GM18868 (cell line): ENCODE data around the gene TMEM163.
"Not testable (repeated sequence)": the region's sequence is repeated elsewhere in the genome, so short reads cannot be mapped to it uniquely, and the experiment has no call there.

Source experiments
- ATAC-seq: cut with Tn5 transposase; IDR thresholded peaks from one replicate; pipeline ENCODE4 v1.9.1; 2021; ENCODE audit warnings: mild to moderate bottlenecking, moderate library complexity; ENCODE audit not compliant: unreplicated experiment

Gene TMEM163

DNA sequence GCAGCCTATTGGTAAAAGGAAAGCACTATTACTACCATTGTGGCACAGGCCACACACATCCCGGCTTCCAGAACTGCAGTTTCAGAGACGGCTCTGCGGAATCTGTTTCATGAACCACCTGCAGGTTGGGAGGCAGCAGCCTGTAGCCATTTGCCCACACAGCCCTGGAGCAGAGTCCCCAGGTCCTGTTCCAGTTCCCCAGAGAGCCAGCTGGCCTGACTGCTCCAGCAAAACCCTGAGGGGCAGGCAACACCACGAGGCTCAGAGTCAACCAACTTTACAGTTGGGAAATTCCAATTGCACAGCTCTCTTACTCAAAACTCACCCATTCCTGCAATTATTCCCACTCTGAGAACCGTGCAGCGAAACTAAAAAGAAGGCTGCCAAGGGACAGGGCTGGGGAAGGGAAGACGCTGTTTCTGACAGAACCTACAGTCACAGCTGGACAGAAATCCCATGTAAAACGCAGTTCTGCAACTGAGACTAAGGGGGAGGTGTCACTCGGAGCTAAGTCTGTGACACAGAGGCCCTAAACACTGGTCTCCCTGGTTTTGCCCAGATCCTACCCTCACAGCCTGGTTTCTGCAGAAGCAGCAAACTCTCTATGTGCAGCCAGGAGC is 219.4 kb downstream of the TMEM163 start:
- no peak for ATAC-seq

- ATAC-seq: no peak
These were observed 220.1 kb downstream of the TMEM163 start for GRCh38 chr2:134498654-134499053.

DNA sequence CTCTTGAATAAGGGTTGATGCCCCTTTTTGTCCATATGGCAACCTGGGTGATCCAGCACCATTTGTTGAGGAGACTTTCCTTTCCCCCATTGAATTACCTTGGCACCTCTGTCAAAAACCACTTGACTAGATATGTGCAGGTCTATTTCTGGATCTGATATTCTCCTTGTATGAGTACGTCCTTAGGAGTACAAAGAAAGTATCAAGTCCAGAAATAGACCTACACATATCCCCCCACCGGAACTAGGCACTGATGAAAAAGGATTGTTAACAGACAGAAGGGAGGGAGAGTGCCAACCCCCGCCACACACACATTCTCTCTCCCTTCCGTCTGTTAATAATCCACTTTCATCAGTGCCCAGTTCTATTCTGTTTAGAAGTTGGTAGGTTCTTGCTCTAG is 225.0 kb downstream of the TMEM163 start:
- ATAC-seq: no peak

DNA sequence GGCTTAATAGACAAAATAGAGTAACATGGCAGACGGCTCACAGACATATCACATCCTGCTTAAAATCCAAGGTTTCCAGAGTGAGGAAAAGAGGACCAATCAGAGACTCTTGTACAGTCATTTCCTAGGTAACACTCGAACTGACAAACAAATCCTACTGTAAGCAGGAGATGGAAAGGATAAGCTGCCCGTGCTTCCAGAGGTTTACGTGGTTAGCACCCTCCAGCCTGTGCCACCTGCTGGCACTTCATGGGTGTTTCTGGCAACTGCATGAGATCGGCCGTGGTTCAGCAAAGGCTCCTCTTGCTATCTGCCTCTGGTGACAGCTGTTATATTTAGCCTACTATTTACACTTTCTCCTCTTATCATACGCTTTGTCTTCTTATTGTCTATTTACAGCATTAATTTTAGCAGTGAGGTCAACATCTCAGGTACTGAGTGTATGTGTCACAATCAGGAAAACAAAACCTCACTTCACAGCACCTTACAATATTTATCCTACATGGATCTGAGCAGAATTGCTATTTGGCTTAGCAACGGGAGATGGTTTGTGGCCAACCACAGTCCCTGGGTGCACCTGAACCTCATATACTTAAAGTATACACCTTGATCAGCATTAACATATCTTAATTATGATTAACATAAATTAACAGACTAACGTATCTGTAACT is 226.9 kb downstream of the TMEM163 start:
- no peak for ATAC-seq

- no peak for ATAC-seq
These were observed 227.8 kb downstream of the TMEM163 start for GRCh38 chr2:134491022-134491421.

DNA sequence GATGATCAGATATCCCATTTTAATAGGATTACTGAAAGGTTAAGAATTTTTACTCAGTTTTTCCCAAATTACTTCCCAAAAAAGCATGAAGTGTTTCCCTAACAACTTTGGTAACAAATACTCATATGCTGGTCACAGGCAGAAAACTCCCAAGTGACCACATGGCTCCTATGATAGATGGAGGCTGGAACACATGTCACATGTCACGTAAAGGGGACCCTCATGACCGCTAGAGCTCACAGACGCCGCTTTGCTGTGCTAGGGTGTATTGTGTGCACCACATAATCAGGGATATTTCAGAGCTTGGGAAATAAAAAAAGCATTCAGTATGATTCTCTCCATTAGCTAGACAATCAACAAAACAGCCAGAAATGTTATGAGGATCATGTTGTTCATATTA is 228.2 kb downstream of the TMEM163 start:
- no peak for ATAC-seq

- no peak for ATAC-seq
These were observed 228.9 kb downstream of the TMEM163 start for GRCh38 chr2:134489732-134490384.

- no peak for ATAC-seq
These were observed 235.9 kb downstream of the TMEM163 start for GRCh38 chr2:134482766-134483340.

DNA sequence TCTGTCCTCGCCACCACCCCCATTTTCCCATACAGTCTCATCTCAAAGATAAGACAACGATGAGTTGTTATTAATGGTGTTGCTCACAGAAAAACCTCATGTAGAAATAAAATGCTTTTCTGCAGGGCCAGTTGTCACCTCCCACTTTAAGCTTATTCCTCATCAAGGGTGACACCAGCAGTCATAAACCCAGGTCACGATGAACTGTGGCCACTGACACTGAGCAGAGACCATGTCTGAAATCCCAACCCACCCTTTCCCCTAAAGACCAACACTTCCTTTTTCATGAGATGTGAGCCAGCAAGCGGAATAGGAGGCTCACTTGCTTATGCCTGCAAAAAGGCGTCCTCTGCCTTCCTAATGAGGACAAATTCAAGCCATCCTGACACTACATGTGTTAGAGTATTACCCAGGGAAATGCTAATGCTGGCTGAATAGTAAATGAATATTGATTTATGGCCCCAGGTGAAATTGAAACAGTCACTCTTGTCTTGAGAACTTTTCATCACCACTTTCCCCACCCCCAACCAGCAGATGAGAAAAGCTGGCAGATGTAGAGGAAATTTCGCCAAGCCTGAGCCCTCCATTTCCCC is 236.6 kb downstream of the TMEM163 start:
- ATAC-seq: no peak

GRCh38 chr2:134479696-134480330 is 239.0 kb downstream of the TMEM163 start:
- no peak for ATAC-seq

DNA sequence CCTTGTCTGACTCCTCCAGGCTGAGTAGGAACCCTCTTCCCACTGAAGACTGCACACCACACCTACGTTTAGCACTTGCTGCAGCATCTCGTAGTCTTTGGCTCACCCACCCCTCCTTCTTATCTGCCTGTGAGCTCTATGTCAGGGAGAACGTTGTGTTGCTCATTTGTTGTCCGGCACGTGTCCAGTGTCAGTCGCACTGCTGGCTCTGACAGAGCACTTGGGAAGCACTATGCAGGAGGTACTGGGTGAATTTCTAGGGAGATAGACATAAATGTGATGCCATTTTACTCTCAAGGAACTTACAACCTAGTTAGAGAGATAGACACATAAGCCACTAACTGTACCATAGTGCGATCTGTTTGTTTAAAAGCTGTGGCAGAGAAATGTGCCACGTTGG is 241.8 kb downstream of the TMEM163 start:
- not testable (repeated sequence) for ATAC-seq

GRCh38 chr2:134470561-134471168 is 248.1 kb downstream of the TMEM163 start:
- no peak for ATAC-seq

DNA sequence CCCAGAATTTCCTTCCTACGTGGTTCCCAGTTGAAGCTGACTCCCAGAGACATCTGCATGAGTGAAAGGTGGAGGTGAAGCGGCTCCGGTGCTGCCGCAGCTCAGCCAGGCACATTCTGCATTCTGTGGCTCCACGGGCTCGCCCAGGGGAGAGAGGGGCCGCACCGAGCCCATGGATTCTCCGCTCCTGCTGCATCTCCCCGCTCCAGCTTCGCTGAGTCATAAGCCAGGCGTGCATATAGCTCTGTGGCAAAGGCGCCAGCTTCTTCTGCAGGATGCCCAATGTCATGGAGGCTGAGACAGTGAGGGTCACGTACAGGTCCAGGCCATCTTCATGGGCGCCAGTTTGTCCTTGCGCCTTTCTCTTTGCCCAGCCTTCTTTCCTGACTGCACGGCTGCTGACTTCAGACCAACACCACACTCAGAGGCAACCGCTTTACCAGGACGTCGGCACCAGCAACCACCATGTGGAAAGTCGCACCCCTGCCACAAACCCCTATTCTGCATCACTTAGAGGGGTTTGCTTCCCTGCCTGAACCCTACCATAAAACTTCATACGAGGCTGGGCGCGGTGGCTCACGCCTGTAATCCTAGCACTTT is 249.2 kb downstream of the TMEM163 start:
- no peak for ATAC-seq

GRCh38 chr2:134468776-134469175 is 250.0 kb downstream of the TMEM163 start:
- no peak for ATAC-seq

GRCh38 chr2:134468164-134468563 is 250.6 kb downstream of the TMEM163 start:
- no peak for ATAC-seq

- no peak for ATAC-seq
These were observed 252.7 kb downstream of the TMEM163 start for GRCh38 chr2:134466141-134466540.

DNA sequence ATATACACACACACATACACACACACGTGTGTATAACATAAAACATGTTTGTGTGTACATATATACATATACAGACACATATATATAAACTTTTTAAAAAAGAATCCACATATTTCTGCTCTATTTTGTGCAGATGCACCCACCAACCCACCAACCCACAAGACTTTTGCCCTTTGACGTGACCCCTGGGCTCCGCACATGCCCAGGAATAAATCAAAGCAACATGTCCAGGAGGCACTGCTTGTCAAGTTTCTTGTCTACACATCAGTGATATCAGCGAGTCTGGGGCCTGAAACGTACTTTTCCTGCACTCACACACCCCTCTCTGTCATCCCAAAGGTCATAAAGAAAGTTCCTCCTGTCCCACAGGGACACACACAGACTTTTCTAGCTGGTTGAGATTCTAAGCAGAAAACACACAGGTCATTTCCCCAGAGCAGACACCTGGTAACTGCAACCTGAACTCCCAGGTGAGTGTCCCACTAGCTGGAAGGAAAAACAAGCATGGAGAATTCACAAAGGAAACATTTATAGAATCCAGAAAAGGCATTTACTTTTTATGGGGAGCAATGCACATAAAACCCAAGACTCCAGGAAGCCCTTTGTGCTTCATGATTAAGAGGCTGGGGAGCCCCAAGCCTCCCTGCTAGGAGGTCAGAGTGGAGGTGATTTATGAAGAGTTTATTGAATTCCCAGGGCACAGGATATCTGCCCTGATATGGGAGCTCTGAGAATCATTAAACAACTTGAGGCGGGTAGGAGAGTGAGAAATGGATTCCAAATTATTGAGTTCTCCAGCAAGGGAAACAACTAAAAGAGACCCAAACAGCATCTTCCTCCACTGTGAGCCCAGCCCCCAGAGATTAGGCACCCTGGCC is 253.3 kb downstream of the TMEM163 start:
- no peak for ATAC-seq

DNA sequence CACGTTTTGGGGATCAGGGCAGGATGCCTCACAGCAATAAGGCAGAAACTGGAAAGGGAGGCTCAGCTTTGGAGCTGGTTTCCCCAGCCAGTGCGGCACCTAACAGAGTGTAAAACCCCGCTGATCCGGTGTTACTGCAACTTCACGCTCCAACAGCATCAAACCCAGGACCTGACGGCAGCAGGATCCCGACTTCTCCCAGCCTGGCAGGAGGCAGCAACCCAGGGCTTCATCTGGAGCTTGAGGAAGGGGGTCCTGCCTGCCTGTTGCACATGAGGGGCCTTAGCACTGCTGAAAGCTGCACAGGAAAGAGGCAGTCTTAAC is 255.1 kb downstream of the TMEM163 start:
- no peak for ATAC-seq
